GM21526 (cell line): ENCODE data around the gene NRG3.

Experiments
- ATAC-seq: cut with Tn5 transposase; IDR thresholded peaks from one replicate; pipeline ENCODE4 v1.9.1; 2021; ENCODE audit warnings: moderate library complexity; ENCODE audit not compliant: unreplicated experiment, low FRiP score

Gene NRG3

DNA sequence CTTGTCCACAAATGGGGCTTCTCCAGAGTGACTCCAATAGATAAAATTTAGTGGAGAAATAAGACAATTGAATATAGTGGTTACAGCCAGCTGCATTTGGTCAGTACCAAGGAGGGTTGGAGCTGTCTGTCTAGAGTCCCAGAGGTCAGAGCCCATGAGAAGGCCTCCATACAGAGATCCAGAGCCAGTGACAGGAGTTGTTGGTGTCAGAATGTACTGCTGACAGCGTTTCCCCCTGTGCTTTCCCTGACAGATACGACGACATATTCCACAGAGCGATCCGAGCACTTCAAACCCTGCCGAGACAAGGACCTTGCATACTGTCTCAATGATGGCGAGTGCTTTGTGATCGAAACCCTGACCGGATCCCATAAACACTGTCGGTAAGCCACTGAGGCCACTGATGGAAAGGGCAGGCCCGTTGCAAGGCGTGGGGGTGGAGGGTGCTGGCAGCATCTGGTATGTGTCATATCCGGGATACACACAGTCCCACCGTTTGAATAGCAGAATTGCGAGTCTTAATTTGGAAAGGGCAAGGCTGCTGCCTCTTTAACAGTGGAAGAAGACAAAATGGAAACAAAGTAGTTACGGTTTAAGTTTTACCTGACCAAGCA is 483.6 kb downstream of the NRG3 start:
- ATAC-seq, result no peak

- no peak for ATAC-seq
Measured at GRCh38 chr10:82361256-82361655, 486.3 kb downstream of the NRG3 start.

GRCh38 chr10:82377608-82378007 is 502.6 kb downstream of the NRG3 start:
- no peak for ATAC-seq

DNA sequence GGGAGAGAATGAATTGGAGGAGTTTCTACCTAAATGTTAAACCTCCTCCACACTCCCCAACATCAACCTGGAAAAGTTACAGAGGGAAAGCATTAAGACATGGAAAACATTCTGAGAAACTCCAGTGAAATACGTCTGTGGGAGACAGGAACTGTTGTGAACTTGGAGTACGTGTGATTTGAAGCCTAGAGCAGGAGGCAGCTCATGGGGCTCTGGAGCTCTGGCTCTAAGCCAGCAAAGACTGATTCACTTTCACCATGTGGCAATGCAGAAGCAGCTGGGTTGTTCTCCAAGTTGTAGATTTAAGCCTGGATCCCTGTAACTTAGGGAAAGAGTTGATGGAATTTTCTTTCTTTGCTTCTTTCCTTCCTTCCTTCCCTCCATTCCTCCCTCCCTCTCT is 503.2 kb downstream of the NRG3 start:
- ATAC-seq, result no peak

GRCh38 chr10:82383350-82383749 is 508.4 kb downstream of the NRG3 start:
- ATAC-seq, result no peak

DNA sequence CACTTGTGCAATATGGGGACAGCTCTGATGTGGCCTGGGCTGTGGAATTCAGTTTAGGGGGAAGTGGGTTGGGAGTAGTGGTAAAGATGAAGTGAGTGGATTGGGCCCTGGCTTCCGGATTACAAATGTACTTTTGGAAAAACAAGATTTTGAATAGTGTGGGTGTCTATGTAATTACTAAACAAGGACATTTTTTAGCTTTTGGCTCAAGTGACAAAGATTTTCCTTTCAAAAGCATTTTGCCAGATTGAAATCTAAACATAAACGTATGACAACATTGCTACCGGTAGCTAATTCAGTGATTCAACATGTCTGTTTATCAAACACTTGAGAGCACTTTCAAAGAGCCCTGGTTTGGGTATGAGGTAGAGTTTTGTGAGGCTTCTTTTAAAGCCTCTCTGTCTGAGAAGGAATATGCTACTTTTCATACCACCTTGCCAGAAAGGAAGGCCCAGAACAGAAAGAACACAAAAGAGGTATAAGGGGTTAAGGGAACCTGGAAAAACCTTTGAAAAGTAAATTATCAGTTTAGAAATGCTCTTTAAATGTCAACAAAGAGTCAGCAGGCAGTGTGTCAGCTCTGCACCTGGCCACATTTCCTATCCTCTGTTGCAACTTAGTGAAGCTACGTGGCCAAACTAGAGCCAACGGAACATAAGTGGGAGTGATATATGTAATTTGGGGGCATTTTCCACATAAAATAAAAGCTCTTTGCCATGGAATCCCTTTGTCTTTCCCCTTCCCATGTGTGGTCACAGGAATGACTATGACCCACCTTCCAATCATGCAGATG is 516.1 kb downstream of the NRG3 start:
- no peak for ATAC-seq

- ATAC-seq, result no peak
Measured at GRCh38 chr10:82391971-82392370, 517.0 kb downstream of the NRG3 start.

GRCh38 chr10:82392533-82392932 is 517.5 kb downstream of the NRG3 start:
- ATAC-seq, result no peak

DNA sequence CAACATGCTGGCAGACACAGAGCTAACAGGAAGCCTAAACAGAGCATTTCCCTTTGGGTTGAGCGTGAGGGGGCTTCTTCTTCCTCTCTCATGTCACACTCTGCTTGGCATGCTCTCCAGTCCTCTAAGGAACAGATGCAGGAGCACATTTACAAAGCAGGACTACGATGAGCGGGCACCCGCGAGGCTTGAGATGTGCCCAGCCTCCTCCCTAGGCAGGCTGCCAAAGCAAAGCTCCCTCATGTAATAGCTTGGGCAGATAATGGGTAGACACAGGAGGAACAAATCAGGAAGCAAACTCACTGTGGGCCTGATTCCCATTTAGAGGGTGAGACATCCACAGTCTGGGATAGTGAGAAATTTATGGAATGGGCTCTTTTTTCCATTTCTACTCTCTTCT is 519.1 kb downstream of the NRG3 start:
- ATAC-seq, result no peak

GRCh38 chr10:82394987-82395386 is 520.0 kb downstream of the NRG3 start:
- no peak for ATAC-seq

DNA sequence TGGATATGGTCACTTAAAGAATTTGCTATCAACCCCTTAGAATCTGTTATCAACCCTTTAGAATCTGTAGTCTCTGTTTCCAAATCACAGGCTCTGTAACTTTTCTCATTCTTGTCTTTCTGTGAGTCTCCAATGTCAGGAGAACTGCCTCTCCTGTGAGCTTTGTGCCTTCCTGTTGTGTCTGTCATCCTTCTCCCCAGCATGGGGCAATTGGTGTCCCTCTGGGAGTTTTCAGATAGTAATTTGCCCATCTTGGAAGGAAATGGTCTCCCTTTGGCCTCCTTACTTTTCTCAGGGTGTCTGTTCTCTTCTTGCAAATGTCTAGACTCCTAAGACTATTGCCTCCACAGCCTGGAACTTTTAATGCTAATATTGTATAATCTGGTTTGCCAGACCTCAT is 521.9 kb downstream of the NRG3 start:
- ATAC-seq, result no peak

- no peak for ATAC-seq
Measured at GRCh38 chr10:82397854-82398253, 522.9 kb downstream of the NRG3 start.

DNA sequence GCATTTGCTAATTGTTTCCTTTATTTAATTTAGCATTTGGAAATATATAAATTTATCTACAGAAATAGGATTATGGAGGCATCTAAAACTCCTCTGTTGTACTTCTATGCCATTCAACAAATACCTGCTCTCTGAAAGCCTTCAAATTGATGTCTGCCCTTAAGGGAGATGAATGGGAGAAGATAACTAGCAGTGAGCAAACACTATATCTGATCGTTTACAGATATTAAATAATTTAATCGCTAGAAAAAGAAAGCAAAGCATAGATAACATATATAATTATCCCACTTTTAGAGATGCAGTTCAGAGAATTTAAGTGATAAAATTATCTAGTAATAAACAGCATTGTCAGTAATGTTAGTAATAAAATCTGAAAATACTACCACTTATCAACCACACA is 524.9 kb downstream of the NRG3 start:
- ATAC-seq, result no peak

DNA sequence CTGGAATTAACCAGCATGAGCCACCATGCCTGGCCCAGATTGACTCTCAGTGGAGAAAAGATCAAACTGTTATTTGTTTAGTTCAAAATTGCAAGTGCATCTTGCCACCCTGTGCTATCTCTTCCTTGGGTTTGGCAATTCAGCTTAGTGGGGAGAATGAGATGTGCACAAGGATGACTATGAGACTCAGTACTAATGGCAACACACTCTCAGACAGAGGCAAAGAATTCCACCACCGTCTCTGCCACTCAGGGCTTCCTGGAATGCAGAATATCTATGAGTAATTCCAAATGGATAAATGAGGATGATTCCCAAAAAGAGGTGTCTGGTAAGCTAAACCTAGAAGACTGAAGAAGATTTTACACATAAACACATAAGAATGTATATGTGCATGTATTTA is 525.8 kb downstream of the NRG3 start:
- no peak for ATAC-seq

DNA sequence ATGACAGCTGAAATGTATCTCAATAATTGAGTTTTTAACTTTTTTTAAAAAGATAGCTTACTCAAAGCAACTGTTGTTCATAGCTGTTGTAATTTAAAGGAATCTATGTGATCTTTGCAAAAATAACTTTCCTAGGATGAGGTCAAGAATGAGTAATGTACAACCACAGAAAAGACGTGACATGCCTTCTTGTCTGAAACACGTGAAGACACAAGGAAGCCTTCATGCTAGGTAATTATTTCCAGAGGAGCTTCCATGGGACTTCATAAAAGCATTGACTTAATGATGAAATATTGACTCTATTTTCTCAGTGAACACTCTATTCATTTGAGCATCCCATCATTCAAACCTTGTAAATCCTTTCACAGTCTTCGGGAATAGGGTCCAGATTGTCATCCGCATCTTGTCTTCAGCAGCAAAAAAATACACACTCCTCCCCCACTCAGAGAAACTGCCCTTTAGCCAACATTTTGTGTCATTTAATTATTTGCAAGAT is 528.0 kb downstream of the NRG3 start:
- ATAC-seq, result no peak

DNA sequence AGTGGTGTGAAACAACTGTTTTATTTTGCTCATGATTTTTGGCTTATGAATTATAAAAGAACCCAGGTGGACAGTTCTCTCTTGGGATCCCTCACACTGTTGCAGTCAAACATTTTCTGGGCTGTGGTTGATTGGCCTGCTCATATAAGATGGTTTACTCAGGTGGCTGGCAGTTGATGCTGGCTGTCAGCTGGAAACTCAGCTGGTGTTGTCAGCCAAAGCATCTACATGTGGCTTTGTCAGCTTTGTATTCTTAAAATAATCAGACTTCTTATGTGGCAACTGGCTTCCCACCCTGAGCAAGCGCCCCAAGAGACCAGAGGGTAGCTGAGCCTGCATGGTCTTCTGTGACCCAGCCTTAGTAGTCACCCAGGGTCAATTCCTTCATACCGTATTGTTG is 534.7 kb downstream of the NRG3 start:
- ATAC-seq, result no peak

- no peak for ATAC-seq
Measured at GRCh38 chr10:82411416-82411815, 536.4 kb downstream of the NRG3 start.

DNA sequence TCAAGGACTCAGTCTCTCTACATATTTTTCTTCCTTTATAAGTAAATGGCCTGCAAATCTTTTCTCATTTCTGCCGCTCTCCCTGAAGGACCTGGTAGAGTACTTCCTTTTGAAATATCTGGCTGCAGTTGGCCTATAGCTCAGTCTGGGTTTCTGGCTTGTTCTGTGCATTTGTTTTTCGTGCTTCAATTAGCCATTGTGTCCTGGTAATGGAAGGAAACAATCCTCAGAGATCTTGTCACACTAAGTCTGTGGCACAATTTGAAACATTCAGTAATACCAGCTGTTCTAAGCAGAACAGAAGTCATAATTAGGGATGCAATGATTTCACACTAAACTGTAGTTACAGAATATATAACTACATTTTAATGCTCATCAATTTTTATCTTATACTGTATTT is 545.0 kb downstream of the NRG3 start:
- ATAC-seq, result no peak

DNA sequence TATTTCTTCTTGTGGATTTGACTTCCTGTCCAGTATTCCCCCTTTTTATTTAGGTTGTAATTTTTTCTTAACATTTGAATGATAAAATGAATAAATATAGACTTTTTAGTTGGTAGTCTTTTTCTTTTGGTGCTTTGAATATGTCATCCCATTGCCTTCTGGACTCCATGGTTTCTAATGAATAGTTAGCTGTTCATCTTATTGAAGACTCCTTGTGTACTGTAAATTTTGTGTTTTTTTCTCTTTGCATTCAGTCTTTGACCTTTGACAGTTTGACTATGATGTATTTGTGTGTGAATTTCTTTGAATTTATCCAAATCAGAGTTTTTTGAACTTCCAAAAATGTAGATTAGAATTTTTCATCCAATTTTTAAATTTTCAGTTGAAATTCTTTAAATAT is 554.3 kb downstream of the NRG3 start:
- no peak for ATAC-seq

GRCh38 chr10:82438277-82438676 is 563.3 kb downstream of the NRG3 start:
- ATAC-seq, result no peak

GRCh38 chr10:82440775-82441174 is 565.8 kb downstream of the NRG3 start:
- ATAC-seq, result no peak

DNA sequence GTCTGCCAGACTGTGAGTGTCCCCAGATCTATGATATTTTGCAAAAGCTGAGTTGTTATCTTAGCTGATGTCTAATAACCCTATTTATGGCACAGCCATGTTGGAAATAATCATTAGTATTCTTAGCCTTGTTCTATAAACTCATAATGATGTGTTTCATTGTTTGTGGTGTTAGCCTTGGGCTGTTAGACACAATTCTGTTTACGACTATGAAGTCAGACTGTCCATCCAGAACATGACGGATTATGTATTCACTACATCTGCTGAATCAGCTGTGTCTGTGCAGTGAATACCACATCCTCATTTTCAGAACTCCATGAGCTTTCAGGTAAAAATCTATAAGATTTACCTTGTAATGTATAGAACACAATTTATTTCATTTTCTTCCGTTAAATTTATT is 577.1 kb downstream of the NRG3 start:
- ATAC-seq, result no peak
